NT2/D1 (cell line): ENCODE data around the gene SAC3D1.

ENCODE experiments used
- SUZ12 ChIP-seq: IDR thresholded peaks from 2 replicates; pipeline ENCODE4 v1.6.1; 2011; ENCODE audit not compliant: insufficient read length, insufficient read depth; ENCODE audit errors: extremely low read depth
- ZNF274 ChIP-seq: IDR thresholded peaks from 2 replicates; pipeline ENCODE4 v1.6.1; 2011; ENCODE audit warnings: mild to moderate bottlenecking, low read depth, low read length

DNA sequence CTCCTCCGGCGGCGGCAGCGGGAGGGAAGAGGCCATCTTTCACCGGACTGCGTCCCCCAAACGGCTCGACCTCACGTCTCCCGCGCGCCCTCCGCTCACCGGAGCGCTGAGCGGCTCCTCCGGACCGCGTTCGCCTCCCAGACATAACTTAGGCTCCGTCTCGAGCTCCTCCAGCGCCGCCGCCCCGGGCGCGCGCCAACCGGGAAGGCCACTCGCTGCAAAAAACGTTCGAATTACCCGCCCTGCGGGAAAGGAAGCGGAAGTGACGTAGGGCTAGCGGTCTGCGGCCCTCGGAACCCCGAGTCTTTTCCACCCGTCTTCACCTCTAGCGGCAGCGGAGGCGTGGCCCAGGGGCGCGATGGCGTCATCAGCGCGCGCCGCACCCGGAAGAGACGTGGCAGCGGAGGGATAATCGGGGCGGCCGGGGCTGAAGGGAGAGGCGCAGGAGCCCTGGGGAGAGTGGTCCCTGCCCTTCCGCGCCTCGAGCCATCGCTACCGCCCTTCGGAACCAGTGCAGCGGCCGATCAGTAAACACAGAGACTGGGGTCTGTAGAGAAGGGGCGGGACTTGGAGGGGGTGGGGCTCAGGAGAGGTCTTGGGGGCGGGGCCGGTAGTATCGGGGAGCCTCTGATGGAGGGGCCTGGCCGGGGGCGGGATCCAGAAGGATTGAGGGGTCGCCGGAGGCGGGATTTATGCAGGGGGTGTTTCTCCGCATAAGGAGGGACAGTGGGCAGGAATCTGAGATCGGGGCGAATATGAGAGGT lies 43.0 kb downstream of the SAC3D1 start, which contains the start of the genes CDCA5 and ZFPL1:
- TF ChIP-seq ZNF274: no peak
- TF ChIP-seq SUZ12: no peak
